HG02885 (cell line): Measurements from ENCODE around the gene EFS.

Source experiments
- ATAC-seq: cut with Tn5 transposase; IDR thresholded peaks from one replicate; pipeline ENCODE4 v1.9.1; 2021; ENCODE audit warnings: mild to moderate bottlenecking; ENCODE audit not compliant: unreplicated experiment, poor library complexity

The EFS gene

DNA sequence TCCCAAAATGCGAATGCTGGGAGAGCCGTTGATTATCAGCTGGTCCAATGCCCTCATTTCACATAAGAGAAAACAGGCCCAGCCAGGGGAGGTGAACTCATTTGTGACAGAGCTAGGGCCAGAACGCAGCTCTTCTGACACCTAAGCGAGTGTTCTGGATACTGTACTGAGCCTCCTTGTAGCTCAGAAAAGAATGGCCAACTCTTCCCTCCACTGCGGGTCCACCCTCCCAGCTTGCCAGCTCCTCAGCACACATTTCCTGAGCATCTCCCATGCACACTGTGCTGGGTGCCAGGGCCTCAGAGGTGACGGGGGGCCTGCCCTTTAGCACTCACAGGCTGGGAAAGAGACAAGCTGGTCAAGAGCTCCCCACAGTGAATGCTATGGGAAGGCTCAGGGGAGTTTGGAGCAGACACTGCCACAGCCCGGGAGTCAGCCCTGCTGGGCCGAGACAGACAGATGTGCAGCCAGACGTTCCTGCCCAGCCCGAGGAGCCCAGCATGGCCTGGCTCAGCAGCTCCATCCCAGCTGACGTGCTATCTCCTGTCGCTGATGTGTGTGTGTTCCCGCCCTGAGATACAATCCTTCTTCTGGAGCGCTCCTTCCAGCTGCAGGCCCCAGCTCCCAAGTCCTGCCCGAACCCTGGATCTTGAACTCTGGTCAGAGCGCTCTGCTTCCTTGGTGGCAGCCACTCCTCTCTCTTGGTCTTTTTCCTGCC lies 15.4 kb upstream of the EFS start:
- no peak for ATAC-seq

GRCh38 chr14:23379366-23380196 lies 14.6 kb upstream of the EFS start:
- ATAC-seq = peak; percentile 78

GRCh38 chr14:23378612-23379220 lies 13.7 kb upstream of the EFS start:
- no peak for ATAC-seq

GRCh38 chr14:23377573-23378563 lies 12.9 kb upstream of the EFS start:
- no peak for ATAC-seq

DNA sequence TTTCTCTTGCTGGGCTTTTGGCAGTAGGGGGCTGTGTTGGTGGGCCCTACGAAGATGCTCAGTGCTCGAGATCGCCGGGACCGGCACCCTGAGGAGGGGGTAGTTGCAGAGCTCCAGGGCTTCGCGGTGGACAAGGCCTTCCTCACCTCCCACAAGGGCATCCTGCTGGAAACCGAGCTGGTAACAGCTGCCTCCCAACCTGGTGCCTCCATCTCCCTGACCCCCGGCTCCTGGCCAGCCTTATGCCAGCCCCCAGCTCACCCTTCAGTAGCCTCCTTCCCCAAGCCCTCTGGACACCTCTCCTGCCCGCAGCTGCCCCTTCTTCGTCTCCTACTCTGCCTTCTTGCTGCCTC lies 12.2 kb upstream of the EFS start:
- ATAC-seq = no peak

- no peak for ATAC-seq
These were observed 11.7 kb upstream of the EFS start, which contains the start of gene CMTM5 for GRCh38 chr14:23376482-23377197. TSS of gene CMTM5 (plus strand) at chr14:23377046. CDS start at chr14:23377252, 206 bp downstream.

DNA sequence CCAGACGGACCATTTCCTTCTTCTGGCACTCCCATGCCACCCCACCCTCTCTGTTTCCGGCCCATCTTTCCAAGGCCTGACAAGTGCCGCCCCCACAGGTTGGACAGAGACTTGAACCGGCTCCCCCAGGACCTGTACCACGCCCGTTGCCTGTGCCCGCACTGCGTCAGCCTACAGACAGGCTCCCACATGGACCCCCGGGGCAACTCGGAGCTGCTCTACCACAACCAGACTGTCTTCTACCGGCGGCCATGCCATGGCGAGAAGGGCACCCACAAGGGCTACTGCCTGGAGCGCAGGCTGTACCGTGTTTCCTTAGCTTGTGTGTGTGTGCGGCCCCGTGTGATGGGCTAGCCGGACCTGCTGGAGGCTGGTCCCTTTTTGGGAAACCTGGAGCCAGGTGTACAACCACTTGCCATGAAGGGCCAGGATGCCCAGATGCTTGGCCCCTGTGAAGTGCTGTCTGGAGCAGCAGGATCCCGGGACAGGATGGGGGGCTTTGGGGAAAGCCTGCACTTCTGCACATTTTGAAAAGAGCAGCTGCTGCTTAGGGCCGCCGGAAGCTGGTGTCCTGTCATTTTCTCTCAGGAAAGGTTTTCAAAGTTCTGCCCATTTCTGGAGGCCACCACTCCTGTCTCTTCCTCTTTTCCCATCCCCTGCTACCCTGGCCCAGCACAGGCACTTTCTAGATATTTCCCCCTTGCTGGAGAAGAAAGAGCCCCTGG lies 10.7 kb upstream of the EFS start:
- no peak for ATAC-seq

DNA sequence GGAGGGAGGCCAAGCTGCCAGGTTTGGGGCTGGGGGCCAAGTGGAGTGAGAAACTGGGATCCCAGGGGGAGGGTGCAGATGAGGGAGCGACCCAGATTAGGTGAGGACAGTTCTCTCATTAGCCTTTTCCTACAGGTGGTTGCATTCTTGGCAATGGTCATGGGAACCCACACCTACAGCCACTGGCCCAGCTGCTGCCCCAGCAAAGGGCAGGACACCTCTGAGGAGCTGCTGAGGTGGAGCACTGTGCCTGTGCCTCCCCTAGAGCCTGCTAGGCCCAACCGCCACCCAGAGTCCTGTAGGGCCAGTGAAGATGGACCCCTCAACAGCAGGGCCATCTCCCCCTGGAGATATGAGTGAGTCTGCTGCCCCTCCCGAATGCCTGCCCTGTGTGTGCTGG lies 8.1 kb upstream of the EFS start:
- ATAC-seq = no peak

DNA sequence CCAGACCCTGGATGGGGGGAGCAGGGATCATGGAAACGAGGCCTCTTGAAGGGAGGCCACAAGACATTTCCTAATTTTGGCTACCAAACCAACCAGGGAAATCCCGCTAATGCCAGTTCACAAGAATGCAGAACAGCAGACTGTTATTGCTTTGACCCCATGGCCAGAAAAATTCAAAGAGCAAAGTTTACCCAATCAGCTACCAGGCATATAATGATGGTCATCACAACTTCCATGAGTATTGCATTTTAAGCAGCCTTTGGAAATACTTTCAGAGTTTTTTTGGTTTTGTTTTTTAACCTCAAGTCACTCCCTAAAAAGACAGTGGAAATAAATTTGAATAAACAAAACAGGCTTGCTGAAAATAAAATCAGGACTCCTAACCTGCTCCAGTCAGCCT lies 7.5 kb upstream of the EFS start, which contains the start of gene IL25:
TSS of gene IL25 (plus strand) at position 301 of the 400 bp plus-strand sequence.
- ATAC-seq = no peak

GRCh38 chr14:23371865-23372264 lies 6.9 kb upstream of the EFS start:
- no peak for ATAC-seq

- no peak for ATAC-seq
These were observed 5.2 kb upstream of the EFS start for GRCh38 chr14:23370221-23370620.

DNA sequence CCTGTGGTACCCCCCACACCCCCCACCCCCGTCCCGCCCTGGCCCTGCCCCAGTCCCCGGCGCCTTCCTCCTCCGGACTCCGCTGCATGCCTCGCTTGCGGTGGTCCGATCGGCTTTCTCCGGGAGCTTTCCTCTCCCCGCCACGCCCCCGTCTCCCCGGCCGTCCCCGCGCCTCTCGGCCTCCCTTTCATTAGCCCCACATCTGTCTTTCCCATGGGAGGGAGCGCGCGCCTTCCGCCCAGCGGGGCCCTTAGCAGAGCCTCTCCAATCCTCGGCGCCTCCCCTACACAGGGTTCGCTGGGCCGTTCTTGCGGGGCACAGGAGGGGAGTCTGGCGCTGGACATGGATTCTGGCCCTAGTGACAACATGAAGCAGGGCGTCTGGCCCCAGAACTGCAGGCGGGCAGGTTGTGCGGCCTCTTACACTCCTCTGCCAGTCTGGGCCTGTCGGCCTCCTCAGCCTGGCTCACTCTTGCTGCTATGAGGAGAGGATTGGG lies 1.5 kb upstream of the EFS start:
- ATAC-seq = no peak

DNA sequence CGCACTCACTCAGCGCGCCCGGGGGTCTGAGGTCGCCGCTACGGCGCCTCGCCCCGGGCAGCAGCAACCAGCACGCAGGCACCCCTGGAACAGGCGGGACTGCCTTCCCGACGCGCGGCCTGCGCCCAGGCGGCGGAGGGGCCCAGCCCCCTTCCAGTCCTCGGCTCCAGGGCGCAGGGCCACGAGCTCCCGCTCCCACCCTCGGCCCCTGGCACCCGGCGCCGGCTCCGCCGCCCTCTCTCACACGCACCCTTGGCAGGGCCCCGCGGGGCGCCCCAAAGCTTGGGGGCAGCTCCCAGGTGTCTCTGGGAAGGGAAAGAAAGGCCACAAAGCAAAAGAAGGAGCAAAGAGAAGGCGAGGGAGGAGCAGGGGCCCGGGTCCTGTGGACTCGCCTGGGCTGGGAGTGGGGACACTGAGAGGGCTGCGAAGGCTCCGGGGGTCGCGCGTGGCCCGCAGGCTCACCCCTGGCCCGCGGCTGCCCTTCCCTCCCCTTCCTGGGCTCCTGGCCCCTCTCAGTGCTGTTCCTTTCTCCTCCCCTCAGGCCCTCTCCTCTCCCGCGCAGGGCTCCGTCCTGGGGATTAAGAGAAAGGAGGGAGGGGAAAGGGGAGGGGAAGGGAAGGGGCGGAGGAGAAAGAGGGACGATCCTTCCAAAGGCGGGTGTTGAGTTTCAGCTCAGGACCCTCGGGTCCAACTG lies 907 bp upstream of the EFS start:
- no peak for ATAC-seq

GRCh38 chr14:23364164-23365035 lies 572 bp downstream of the EFS start:
- no peak for ATAC-seq

DNA sequence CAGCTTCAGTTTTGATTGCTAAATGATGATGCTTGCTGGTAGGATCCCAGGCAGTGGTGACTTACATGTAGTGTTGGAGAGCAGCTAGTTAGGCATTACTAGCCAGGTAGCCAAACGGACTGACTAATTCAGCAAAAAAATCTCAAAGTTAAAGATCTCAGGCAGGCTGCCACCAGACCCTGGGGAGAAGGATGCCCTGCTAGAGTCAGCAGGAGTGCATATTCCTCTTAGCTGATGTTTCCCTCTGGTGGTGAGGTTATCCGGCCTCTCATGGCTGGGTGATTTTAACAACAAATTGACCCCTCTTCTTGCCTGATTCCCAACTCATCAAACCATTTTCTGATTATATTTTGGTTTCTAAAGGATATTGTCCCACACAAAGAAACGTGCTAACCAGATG lies 2.8 kb downstream of the EFS start:
- no peak for ATAC-seq

DNA sequence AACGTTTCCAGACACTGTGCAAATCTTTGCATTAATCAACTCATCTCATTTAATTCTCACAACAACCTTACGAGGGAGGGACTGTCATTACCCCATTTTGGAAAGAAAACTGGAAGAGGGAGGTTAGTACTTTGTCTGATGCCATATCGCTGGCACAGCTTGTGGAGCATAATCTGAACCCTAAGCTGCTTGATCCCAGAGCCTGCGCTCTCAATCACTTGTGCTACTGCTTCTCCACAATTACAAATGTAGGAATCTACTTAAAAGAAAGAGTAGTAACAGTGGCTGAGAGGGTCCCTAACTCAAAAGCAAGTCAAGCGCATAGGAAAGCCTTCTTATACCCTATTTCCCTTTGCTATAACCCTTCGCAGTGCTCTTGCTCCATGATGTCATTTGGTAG lies 3.2 kb downstream of the EFS start:
- ATAC-seq = no peak

- no peak for ATAC-seq
These were observed 3.7 kb downstream of the EFS start for GRCh38 chr14:23361320-23361719.
